ENCODE data around the gene SLCO3A1.
"Not testable (repeated sequence)": the region's sequence is repeated elsewhere in the genome, so short reads cannot be mapped to it uniquely, and the experiment has no call there.

The SLCO3A1 gene

DNA sequence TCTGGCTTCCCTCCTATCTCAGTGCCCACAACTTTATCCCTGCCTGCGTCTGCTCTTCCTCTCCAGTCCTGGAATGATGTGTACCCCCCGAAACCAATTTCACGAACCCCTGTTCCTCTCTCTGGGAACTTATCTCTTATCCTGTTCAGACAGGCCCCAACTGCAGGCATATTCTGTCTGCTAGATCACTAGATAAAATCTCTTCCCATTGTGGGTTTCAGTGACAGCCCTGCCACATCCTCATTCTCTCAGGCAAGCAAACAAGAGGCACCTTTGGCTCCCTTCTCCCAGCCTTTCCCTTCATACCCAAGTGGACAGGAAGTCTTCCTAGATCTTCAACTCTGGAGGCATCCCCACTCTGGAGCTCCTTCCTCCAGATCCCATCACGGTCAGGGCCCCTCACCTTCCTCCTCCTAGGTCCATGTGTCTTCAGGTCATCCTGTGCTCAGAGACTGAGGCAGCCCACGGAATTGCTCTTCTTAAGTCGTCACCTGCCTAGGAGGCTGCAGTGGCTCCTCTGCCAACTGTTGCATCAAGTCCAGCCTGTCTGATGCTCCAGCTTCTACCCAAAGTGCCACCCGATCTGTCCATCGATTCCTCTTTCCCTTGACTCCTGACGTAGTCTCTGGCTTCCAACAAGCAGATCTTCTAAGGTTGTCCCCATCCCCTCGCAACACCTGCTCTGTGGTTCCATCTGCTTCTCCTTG, 190.8 kb downstream of the SLCO3A1 start:
- no peak for DNase-seq

DNA sequence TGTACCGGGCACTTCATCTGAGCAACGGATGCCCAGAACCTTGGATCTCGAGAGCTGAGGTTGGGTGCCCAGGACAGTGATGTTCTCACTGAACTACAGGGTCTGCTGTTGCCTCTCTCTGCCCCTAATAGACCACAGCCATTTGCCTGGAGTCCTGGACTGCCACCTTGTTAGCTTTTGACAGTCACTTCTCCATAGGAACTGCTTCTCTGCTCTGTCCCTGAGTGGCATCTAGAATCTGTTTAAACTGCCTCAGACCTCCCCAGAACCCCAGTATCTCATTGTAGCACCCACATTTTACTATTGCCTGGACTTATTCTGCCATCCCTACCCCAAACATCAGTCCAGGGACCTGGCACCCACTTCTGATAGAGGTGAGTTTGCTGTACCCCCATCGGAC, 194.4 kb downstream of the SLCO3A1 start:
- DNase-seq: no peak

DNA sequence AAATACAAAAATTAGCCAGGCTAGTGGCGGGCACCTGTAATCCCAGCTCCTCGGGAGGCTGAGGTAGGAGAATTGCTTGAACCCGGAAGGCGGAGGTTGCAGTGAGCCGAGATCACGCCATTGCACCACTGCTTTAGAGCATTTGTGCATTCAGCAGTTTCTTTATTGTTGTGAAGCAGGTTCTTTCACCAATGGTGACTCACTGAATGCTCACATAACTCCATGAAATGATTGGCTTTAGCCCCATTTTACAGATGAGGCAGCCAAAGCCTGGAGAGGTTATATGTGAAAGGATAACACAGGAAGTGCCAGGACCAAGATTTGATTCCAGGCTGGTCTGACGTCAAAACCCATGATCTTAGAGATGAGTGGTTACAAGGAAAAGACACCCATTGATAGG, 195.2 kb downstream of the SLCO3A1 start:
- no peak for DNase-seq

DNA sequence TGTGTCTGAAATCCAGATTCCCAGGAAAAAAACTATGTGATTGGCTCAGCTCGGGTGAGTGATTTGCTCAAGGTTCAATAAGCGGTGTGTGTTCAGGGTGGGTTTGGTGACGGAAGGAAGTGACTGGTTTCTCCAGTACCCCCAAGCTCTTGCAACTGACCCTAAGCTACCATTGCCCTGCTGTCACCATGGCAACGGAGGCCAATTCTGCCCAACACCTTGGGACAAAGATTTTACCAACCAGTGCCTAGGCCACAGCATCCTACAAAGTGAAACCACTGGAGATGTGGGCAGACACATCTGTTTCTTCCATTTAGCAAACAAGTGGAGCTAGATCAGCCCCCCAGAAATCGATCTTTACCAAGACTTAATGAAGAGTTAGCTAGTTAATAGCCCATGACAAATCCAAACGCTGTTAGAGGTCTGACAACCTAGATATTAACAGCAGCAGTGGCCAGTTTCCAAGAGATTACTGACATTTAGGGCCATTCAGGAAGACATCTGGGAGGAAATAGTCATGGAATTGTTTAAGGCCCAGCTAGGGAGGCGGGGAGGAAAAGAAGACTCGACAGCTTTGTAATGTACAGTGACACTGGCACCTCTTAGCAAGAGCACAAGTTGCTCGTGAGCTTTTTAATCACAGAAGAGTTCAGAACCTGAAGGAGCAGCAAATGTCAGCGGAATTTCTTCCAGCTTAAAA, 195.9 kb downstream of the SLCO3A1 start:
- no peak for DNase-seq

DNA sequence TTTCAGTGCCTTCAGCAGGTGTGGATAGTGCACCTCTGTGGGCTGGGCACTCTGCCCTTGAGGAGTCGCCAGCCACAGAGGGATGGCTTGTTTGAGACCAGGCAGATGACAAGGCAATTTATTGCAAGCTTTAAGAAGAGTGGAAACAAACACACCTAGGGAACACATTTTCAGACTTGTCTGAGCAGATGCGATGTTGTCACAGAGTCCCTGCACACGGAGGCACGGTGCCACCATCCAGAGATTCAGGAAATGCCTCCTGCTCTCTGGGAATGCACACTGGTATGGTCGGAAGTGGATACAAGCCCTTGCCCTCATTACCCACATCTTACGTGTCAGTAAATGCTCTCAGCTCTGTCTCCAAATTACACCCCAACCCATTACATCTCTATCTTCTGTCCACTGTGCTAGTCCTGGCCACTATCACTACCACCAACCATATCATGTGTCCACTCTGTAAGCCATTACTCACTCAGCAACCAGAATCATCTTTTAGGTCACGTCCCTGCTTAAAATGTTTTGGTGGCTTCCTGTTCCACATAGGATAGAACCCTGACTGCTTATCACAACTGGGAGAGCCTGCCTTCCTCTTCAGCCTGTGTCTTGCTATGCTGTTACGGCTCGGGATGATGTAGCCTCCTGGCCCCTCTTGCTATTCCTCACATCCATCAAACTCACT, 196.9 kb downstream of the SLCO3A1 start:
- DNase-seq: no peak

DNA sequence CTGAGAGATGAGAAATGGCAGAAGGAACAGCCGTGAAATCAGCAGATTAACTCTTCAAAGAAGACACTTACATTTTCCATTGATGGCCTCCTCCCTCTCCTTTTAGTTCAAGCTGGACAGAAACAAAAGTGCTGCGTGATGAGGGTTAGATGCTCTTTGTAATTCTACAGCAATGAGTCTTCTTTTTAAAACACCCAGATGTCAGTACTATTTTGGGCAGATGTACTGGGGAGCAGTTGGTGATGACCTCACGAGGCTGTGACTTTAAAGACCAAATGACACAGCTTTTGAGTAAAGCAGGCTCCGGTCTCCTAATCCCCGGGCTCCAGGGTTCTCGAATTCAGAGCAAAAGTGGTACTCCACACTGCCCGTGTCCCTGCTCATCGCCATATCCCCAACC, 198.2 kb downstream of the SLCO3A1 start:
- no peak for DNase-seq

DNA sequence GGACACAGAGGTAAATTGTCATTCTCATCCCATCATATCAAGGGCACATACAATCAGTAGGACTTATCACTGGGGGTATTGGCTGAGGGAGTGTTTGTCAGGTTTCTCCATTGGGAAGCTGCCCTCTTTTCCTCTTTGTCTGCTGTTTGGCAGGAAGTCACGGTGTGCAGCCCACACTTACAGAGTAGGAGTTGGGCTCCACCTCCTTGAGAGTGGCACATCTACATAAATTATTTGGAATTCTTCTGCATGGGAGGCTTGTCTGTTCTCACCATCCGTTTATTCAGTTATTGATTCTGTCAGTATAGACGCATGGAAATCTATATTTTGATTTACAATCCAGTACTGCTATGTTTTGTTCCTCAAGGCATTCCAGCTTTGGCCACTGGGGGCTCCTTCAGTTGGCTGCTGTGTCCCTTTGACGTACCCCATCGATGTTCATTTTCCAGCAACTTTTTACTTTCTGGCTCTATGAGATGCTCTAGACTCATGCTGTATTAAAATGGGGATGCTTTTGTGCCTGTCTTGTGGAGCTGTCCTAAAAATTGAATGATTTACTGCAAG, 200.3 kb downstream of the SLCO3A1 start:
- no peak for DNase-seq

DNA sequence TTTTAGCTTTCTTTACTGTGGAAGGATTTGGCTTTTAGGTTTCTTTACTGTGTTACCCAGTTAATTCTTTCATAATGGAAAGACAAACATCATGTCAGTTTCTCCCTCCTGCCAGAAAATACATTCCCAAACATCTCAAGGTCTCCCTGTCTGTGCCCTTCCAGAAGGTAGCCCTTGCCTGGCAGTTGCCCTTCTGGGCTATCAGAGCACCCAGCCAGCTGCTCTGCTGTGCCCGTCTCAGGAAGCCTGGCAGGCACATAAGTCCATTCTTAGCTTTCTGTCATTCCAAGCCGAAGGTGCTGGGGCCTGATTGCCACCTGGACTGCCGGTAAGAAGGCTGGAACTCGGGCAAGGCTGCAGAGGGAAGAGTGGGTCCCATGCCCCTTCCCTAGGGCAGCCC, 203.4 kb downstream of the SLCO3A1 start:
- no peak for DNase-seq

DNA sequence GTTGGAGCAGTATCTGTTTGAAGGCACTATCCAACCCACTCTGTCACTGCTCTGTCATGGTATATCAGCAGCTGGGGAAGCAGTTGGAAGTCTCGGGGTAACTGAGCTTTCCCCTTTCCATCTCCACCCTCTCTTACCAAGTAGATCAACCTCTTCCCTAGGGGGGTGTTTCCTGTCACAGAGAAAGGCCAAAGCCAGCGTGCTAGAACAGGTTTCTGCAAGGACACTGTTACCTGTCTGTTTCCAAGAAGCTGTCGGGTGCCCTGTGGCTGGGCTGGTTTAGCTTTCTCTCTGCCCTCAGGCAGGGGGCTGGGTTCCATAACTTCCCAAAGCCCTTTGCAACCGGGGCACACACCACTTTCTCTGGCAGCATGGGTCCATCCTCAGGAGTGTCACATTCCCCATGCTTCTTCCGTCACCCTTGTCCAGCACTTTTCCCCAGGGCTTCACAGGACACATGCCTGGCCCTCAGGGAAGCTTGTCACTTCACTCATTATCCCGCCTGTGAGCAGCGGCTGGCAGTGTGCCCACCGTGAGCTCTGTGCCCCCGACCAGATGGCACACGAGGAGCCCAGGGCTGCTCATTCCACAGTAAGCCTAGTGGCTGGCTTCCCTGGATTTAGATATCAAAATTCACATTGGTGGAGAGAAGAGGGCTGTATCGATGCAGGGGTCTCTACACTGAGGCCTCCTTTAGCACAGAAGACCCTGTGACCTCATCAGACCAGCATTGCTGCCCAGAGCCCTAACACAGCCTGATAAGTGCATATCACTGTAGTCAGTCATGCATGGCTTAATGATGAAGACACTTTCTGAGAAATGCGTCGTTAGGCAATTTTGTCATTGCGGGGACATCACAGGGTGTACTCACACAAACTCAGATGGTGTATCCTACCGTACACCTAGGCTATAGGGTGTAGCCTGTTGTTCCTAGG, 205.8 kb downstream of the SLCO3A1 start:
- DNase-seq: no peak

DNA sequence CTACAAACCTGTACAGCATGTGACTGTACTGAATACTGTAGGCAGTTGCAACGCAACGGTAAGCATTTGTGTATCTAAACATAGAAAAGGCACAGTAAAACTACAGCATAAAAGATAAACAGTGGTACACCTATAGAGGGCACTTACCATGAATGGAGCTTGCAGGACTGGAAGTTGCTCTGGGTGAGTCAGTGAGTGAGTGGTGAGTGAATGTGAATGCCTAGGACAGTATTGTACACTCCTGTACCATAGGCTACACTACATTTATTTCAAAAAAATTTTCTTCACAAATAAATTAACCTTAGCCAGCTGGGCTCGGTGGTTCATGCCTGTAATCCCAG, 206.4 kb downstream of the SLCO3A1 start:
- not testable (repeated sequence) for DNase-seq

DNA sequence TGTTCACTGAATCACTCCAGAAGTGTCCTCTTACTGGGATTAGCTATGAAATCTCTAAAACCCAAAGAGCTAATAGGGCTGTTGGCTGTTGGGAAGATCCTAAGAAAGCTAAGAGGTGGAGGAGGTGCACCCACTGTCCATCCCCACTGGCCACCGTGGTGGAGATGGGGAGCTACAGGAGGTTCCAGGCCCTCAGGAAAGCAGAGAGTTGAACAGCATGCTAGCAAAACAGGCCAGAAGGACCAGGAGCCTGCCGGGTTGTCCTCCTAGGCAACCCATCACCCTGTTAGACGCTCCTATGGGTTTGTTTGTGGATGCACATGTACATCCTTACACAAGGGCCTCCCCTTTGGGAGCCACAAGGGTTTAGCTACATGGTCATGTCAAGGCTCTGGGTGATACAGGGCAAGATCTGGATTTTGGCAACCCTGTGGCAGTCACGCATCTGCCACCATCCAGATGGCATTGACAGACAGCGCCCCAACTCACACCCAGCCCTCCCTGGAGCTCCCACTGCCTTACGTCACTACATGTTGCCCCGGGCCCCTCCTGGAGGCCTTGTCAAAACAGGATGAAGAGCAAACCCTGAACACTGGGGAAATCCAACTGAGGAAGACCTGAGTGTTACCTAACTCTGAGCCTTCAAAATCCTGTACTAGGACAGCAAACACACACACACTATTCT, 208.1 kb downstream of the SLCO3A1 start:
- DNase-seq: no peak

DNA sequence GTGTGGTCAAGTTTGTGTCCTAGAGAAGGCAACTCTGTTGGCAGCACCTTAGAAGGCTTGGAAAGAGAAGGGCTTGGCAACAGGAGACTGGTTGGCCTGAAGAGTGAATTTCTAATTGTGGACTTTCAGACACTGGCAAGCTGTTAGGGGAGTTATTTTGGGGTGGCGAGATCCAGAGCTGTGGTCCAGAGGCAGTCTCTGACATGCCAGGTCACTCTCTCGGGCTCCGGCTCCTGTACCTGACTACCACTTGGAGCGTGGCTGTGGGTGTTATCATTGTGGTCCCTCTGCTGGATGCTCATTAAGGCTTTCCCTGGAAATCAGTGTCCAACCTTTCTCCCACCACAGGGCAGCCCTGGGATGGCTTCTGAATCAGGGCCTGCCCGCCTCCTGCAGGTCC, 209.0 kb downstream of the SLCO3A1 start:
- DNase-seq: no peak

DNA sequence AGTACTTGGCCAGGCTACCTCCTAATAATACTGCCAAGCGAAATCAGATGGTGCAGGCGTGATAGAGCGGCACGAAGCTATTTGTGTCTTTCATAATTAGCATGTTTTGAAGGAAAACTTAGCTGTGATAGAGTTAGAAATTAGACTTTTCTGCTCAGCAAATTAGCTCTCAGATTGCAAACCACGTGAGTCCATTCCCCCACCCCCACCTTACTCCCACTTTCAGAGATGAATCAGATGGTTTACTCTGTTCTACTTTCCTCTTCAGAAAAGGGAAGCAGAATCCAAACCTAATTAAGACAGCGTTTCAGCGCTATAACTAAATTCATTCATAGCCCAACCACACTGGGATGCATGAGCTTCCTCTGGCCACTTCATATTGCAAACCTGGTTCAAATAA, 214.6 kb downstream of the SLCO3A1 start:
- DNase-seq: no peak

DNA sequence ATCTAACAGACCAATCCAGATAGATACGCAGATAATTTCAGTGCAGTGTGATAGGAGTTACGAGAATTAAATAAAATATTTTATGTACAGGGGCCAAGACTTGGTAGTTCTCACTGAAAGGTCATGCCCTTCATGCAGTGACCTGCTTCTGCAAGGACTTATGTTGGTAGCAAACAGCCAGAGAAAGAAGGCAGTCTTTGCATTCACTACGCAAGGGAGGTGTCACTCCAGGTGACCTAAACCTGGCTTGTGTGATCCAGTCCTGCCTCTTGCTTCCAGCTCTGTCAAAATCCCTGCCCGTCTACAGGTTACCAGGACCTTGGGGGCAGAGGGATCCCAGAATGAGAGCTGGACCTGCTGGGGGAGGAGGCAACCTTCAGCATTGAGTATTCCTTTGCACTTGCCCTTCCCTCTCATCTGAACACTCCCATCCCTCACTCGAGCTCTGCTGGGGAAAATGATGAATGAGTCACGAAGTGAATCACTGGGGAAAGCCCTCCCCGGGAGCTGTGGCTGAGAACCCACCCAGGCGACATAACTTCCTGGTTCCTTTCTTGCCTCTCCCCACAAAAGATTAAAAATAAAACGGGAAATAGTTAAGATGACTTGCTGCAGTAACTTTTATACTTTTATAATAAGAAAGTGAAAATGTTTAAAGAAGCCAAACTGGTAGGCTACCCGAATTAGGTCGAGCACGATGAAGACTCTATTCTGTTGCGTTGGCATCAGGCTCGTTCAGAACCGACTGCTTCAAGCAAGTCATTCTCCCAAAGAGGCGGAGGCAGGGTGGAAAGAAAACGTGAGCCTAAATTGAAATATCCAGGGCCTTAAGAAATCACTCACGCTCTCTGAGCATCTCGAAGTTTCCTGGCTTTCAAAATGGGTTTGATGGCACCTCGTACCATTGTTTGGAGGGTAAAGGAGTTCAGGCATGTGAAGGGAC, 216.1 kb downstream of the SLCO3A1 start:
- DNase-seq: no peak

DNA sequence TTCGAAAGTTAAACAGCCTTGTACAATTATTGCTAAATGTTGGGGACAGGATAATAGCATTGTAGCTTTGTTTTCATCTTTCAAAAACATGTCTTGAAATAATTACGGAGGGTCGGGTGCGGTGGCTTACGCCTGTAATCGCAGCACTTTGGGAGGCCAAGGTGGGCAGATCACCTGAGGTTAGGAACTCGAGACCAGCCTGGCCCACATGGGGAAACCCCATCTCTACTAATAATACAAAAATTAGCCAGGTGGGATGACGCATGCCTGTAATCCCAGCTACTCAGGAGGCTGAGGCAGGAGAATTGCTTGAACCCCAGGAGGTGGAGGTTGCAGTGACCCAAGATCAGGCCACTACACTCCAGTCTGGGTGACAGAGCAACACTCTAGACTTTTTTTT, 216.7 kb downstream of the SLCO3A1 start:
- not testable (repeated sequence) for DNase-seq

DNA sequence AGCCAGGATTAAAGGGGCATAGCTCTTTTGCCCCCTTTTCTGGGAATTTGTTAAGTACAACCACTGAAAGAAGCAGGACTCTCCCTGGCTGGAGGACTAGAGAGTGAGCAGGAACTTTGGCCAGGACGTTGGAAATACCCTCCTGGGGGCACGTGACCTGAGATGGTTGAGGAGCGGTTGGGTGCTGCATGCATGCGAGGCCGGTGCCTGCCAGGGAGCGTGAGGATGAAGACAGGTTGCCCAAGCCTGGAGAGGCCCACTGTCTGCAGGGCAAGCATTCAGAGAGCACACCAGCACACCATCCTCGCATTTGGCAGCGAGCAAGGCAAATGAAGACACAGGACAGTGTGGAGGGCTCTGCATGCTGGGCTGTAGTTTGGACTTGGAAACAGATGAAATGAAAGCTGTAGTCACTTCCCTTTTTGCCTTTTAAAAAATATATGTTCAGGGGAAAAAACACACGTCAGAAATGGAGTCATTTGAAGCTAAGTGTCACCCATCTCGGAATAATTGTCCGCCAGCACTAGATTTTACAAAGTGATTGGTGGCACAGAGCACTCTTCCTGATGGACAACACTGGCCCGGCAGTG, 217.6 kb downstream of the SLCO3A1 start:
- DNase-seq: no peak

DNA sequence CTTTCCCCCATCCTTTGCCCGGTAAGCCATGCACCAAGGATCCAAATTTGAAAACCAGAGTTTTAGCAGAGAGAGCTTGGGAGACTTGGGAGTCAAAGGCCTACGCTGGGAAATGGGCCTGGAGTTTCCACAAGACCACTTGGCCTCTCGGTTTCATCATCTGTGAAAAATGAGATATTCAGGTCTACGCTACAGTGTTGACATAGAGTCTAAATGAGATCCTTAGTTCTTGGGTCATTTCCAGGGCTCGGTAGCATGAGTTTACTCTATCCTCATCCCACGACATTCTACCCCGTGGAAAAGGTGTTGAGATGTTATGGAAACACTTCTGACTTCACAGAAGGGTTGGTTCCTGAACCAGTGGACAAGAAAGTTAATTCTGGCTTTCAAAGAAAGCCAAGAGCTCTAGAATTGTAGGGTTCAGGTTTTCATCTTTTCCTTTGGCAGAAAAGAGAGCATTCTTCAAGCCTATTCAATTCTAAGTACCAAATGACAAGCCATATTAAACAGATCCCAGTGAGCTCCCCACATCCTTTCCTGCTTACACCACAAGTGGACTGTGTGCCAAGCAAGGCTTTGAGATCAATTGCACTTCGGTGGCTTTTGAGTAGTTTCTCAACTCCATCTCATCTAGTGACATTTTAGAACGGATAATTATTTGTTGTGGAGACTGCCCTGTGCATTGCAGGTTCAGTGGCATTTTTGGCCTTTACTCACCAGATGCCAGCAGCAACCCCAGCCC, 219.7 kb downstream of the SLCO3A1 start:
- DNase-seq: no peak

DNA sequence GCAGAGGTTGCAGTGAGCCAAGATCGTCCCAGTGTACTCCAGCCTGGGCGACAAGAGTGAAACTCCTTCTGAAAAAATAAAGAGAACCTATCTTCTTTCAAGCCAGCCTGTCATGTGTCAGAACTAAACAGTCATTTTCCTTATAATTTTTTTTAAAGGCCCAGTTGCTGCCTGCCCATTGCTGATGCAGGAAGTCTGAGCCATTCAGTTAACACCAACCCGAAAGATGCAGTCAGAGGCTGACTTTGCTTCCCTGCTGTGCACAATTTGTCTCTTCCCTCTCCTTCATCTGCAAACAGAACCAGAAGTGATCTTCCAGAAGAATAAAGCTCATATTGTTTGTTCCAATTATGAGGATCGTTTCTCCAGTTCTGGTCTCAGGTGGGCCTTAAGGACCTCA, 220.6 kb downstream of the SLCO3A1 start:
- no peak for DNase-seq

DNA sequence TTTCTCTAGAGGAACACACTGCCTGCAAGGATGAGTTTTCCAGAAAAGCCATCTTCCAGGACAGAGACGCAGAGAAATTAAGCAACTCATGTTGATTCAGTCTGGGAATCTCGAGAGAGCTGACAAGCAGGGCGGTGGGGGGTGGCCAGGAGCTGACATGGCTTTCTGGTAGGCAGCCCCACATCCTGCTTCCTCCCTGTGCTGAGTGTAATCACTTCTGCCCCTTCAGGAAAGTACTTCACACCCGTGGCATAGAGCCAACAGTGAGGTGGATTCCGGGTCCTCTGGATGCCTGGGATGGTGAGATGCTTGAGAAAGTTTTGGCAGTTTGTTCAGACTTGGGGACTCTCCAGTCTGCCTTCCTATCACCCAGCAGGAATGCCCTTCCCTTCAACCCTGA, 221.1 kb downstream of the SLCO3A1 start:
- DNase-seq: no peak

DNA sequence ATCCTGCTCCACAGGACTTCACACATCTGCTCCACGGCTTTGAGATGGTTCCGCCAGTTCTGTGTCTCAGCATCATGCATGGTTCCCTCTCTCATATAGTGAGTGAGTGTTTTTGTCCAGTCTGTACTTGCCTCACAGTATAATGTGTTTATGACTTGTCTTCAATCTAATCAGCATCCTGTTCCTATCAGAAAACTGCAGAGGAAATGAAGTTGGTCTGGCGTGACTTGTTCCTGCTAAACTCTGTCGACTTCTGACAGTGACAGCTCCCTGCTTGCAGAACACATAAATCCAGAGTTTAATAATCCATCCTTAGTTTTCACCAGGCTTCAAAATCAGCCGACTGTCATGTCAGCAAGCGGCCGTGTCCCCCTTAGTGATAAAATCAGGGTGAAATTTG, 222.3 kb downstream of the SLCO3A1 start:
- DNase-seq: no peak
